Measurements from ENCODE around the gene ZNF808. TPM values are rescaled to one million over a fixed set of nuclear protein-coding genes. Genes with fewer than 3 reads are reported as not detected.

ZNF808 gene
- total and polyA plus RNA-seq, 9 of the 15 experiments (the other 6 are each of a cell fraction or from before 2014, with no cell fraction given), result 3.1 to 20.1 (median 10.9) TPM

DNA sequence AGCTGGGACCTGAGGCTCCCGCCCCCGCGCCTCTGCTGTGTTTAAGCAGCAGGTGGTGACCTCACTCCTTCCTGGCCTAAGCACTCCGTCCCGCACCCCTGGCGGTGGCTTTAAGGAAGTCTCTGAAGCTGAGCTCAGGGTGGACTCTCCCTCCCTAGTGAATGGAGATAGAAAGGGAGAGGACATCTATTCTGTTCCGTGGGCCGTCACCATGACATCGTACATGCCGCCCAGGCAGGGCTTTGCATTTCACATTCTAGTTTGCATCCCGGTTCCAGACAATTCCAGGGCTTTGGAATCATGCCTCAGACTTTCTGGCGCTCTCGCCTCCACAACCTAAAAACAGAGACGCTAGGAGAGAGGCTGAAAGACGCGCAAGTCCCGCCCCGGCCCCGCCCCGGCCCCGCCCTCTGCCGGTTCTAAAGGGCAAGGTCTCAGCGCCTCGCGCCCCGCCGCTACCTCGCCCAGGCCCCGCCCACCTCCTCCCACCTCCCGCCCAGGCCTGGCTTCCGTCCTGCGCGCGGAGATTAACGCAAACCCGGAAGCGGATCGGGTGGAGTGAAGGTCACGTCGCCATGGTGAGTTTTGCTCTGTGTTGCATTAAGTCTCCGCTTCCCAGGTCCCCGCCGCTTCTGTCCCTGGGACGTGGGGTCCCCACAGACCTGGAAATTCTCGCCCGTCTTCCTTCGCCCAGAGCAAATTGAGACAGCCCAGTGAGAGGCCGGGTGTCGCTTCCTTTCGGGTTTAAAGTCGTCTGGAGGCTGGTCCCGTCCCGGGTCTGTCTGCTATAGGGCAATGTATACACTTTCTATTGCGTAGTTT is at the start of gene ZNF808 (continued):
- TF ChIP-seq, protein P1, sequence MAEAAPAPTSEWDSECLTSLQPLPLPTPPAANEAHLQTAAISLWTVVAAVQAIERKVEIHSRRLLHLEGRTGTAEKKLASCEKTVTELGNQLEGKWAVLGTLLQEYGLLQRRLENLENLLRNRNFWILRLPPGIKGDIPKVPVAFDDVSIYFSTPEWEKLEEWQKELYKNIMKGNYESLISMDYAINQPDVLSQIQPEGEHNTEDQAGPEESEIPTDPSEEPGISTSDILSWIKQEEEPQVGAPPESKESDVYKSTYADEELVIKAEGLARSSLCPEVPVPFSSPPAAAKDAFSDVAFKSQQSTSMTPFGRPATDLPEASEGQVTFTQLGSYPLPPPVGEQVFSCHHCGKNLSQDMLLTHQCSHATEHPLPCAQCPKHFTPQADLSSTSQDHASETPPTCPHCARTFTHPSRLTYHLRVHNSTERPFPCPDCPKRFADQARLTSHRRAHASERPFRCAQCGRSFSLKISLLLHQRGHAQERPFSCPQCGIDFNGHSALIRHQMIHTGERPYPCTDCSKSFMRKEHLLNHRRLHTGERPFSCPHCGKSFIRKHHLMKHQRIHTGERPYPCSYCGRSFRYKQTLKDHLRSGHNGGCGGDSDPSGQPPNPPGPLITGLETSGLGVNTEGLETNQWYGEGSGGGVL (CRISPR knock-in tag; IDR thresholded peaks at IDR 0.05), result no peak
- TF ChIP-seq ZNF695 (CRISPR knock-in tag; IDR thresholded peaks at IDR 0.05) (no peak), ZNF41 (CRISPR knock-in tag; conservative IDR thresholded peaks at IDR 0.05) (no peak), KAT2B (IDR thresholded peaks at IDR 0.05; ENCODE audit: low read depth, low read length) (no peak), NFE2L1 (tag; IDR thresholded peaks at IDR 0.05; ENCODE audit: borderline replicate concordance, low read depth) (no peak), RNF2 (IDR thresholded peaks at IDR 0.05) (no peak), ESRRB (CRISPR knock-in tag; IDR thresholded peaks at IDR 0.05; ENCODE audit: borderline replicate concordance) (no peak), ZBTB1 (CRISPR knock-in tag; IDR thresholded peaks at IDR 0.05; ENCODE audit: borderline replicate concordance, low read depth) (no peak), HDAC6 (IDR thresholded peaks at IDR 0.05; ENCODE audit: low read depth, low read length) (no peak), ZBTB7A (IDR thresholded peaks at IDR 0.05; ENCODE audit: borderline replicate concordance, control insufficient read depth, low read depth, low read length) (peak; percentile 11; the same call in 1 of the 2 replicates), RBBP5 (IDR thresholded peaks at IDR 0.05; ENCODE audit: borderline replicate concordance, insufficient read depth, low read length, poor library complexity, severe bottlenecking) (no peak), E2F5 (CRISPR knock-in tag; IDR thresholded peaks at IDR 0.05) (no peak), RBM15 (IDR thresholded peaks at IDR 0.05; ENCODE audit: insufficient read depth, low read length) (no peak), POLR3A (IDR thresholded peaks at IDR 0.05; ENCODE audit: borderline replicate concordance, extremely low read depth, insufficient read depth, insufficient read length) (no peak), CAMTA2 (CRISPR knock-in tag; conservative IDR thresholded peaks at IDR 0.05) (no peak), MEF2D (tag; conservative IDR thresholded peaks at IDR 0.05; ENCODE audit: low read depth) (no peak), ZEB2 (IDR thresholded peaks at IDR 0.05) (no peak), ETV1 (tag; conservative IDR thresholded peaks at IDR 0.05; ENCODE audit: low read depth) (peak; percentile 62), KDM5B (IDR thresholded peaks at IDR 0.05; ENCODE audit: insufficient replicate concordance, low read depth, low read length) (peak; percentile 59), NBN (IDR thresholded peaks at IDR 0.05; ENCODE audit: low read depth) (0 out of 2 replicates have a peak, but pooled peaks have one; percentile 33), CREBBP (IDR thresholded peaks at IDR 0.05; ENCODE audit: low read depth, low read length) (no peak), DMBX1 (CRISPR knock-in tag; IDR thresholded peaks at IDR 0.05; ENCODE audit: borderline replicate concordance) (no peak), ZNF512 (tag; IDR thresholded peaks at IDR 0.05) (no peak)
